Medulla oblongata (tissue), 1 donor: ENCODE measurements around the gene CCDC201.
"Not testable (repeated sequence)": the region's sequence is repeated elsewhere in the genome, so short reads cannot be mapped to it uniquely, and the experiment has no call there.

Source experiments
- DNase-seq: peaks from one replicate; pipeline ENCODE4 v3.0.0-alpha.2; 2015; ENCODE audit errors: extremely low spot score

CCDC201 gene

GRCh38 chr7:45874408-45875131, 1.7 kb upstream of the CCDC201 start:
- DNase-seq = no peak

- no peak for DNase-seq
Observed at GRCh38 chr7:45873355-45873754, 473 bp upstream of the CCDC201 start.

GRCh38 chr7:45872116-45873034, 507 bp downstream of the CCDC201 start:
- DNase-seq = no peak

GRCh38 chr7:45869426-45869825, 3.5 kb downstream of the CCDC201 start:
- DNase-seq = no peak

DNA sequence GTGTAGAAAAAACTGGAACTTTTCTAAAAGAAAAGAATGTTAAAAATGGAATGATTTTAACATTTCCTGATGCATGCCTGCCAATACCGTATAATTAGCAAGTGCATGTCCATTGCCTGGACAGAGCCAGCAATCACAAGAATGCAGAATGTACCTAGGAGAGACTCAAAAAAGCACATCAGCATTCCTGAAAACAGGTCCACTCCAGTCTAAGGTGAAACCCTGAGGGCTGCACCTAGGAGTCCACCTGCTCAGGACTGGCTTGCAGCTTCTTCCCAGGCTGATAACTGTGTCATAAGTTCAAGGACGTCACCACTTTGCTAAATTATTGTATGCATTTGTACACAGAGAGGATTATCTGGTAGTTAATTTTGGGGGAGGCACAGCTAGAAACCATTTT, 5.4 kb downstream of the CCDC201 start:
- DNase-seq = no peak

DNA sequence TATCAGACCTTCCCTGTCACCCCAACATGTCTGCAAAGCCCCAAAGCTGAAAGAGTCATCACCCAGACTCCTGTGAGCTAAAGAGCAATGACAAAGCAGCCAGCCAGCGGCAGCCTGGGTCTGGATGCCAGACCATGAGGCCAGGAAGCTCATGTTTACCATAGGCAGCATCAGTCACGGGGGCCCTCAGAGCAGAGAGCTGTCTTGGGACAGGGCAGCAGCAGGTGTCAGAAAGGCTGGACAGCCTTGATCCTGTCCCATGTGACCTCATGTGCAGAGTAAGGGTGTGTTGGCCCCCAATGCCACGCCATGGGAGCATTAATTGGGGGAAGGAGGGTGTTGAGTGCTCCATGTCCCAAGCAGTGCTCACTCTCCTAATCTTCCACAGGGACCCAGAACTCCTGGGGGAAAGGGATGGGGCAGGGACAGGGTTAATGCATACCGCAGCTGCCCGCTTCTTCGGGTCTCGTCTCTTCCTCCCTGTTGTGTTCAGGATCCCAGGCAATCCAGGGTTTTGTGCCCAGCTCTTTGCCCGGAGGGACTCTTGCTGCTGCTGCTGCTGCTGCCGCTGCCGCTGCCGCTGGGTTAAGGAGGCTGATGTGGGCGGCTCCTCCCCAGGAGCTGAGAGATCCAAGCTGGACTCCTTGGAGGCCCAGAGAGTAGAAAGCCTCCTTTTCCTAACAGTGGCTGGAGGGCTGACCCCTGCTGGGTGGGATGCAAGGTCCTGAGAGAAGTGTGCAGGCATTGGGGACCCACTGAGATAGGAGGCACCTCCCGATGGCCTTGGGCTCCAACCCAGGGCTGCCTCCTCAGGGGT, 7.1 kb downstream of the CCDC201 start:
- no peak for DNase-seq

DNA sequence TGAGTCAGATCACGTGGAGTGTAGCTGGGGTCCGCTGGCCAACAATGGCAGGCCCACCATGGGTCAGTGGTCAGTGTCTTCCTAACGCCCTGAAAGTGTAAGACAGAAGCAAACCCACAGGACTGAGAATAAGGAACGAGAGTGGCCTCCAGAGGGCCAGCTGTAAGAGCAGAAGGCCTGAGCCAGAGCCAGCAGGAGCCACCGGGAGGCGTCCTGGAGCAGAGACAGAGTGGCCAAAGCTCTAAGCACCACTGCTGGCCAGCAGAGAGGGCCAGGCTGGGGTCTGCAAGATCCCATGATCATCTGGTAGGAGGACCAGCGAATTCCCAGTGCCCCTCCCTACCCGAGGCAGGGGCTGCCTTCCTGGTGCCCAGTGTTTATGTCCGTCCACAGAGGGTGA, 9.2 kb downstream of the CCDC201 start:
- no peak for DNase-seq

- DNase-seq = not testable (repeated sequence)
Observed at GRCh38 chr7:45856888-45857287, 16.0 kb downstream of the CCDC201 start.

DNA sequence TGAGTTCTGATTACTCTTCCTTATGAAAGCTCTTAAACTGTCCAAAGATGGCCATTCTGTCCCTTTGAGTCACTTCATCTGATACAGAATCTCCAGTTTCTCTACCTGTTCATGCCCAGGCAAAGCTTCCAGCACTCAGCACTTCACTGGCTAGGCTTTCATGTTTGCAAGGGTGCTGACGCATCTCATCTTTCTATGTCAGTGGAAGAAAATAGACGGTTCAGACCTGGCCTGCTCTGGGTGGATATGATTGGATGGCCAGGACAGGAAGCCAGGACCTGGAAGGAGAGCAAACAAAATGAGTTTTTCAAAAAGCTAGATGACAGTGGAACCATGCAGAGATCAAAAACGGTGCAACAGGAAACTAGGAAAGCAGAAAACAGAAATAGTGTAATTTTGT, 17.2 kb downstream of the CCDC201 start:
- not testable (repeated sequence) for DNase-seq

DNA sequence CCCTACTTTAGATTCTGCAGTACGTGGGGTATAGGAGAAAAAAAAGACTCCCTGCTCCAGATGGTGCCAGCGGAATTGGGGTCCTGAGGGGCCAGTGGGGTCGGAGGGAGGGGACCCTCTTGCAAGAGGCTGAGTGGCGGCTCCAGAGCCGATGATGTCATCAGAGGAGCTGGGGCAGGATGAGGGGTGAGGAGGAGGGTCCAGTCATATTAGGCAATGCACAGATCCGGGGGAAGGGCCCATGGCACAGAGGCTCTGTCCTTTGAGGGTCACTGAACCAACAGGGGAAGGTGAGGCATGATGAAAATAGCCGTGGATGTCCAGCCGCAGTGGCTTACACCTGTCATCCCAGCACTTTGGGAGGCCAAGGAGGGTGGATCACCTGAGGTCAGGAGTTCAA, 19.4 kb downstream of the CCDC201 start:
- DNase-seq = not testable (repeated sequence)

DNA sequence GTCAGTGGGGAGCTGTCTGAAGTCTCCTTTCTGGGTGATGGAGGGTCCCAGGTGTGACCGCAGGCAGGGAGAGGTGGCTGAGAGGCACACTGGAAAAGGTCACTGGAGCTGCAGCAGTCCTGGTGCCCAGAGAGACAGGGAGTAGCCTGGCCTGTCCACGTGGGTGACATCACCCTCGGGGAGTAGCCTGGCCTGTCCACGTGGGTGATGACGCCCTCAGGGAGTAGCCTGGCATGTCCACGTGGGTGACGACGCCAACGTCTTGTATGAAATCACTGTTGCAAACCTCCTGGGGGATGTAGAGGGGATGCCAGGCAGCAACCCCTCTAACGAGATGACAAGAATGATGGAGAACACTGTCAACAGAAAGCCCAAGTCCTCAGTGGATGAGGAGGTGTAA, 19.9 kb downstream of the CCDC201 start:
- DNase-seq = not testable (repeated sequence)

- not testable (repeated sequence) for DNase-seq
Observed at GRCh38 chr7:45848734-45849133, 24.1 kb downstream of the CCDC201 start.

- not testable (repeated sequence) for DNase-seq
Observed at GRCh38 chr7:45846536-45846935, 26.3 kb downstream of the CCDC201 start.

DNA sequence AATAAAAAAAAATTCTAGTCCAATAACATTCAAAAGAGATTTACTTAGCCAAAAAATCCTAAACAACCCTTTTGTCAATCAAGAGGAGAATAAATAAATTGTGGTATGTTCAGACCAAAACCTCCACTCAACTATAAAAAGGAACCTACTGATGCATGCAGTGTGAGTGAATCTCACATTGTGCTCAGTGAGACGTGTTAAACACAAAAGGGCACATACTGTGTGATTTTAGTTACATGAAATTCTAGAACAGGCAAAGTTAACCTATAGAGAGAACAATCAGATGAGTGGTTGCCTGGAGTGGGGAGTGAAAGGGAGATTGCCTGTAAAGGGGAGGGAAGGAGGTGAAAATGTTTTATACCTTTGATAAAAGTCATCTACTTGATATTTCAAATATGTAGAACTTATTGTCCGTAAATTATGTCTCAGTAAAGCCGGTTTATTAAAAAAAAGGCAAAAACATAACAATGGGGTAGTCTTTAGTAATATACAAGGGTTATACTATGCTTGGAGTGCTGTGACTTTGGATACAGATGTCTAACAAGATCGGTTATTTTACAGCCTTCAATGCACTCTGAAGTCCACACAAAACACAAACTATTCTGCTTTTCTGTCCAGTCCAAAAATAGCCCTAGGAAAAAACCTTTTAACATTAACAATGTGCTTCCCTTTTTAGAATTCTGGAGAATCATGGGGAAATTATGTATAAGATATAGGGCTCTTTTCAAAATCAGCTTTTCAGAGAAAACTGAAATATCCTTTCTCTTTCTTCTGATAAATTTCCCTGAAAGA, 30.8 kb downstream of the CCDC201 start:
- DNase-seq = not testable (repeated sequence)

GRCh38 chr7:45838852-45839251, 34.0 kb downstream of the CCDC201 start:
- not testable (repeated sequence) for DNase-seq

GRCh38 chr7:45832433-45833177, 40.3 kb downstream of the CCDC201 start:
- not testable (repeated sequence) for DNase-seq

- DNase-seq = not testable (repeated sequence)
Observed at GRCh38 chr7:45829846-45830245, 43.0 kb downstream of the CCDC201 start.

DNA sequence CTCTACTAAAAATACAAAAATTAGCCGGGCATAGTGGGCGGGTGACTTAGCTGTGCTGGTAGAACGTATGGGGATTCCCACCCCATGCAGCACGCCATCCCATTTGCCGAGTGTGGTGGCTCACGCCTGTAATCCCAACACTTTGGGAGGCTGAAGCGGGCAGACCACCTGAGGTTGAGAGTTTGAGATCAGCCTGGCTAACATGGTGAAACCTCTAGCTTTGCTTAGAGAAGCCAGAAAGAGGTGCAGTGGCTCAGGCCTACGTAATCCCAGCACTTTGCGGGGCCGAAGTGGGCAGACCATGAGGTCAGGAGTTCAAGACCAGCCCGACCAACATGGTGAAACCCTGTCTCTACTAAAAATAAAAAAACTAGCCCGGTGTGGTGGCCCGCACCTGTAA, 45.2 kb downstream of the CCDC201 start:
- not testable (repeated sequence) for DNase-seq

DNA sequence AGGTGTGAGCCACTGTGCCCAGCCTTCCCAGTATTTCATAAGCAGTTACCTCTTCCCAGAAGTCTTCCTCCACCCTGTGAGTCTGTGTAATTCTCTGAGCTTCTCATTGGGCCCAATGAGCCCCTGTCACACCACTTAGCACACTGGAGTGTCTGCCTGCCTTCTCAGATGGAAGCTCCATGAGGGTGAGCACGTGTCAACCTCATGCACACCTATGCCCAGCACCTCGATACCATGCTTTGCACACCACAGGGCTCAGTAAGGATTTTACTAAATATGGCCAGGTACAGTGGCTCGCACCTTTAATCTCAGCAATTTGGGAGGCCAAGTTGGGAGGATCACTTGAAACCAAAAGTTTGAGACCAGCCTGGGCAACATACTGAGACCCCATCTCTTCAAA, 46.3 kb downstream of the CCDC201 start:
- not testable (repeated sequence) for DNase-seq

- DNase-seq = not testable (repeated sequence)
Observed at GRCh38 chr7:45818763-45819162, 54.1 kb downstream of the CCDC201 start.
